Peyer's patch (tissue), 4 donors: Measurements from ENCODE around the gene TBX3. TPM values are rescaled to one million over a fixed set of nuclear protein-coding genes. Genes with fewer than 3 reads are reported as not detected.

Source experiments
- DNase-seq, 3 donors: peaks; one replicate each; pipeline ENCODE4 v3.0.0-alpha.2; 2017 to 2019
- H3K27ac ChIP-seq, 4 donors: fragments of 200-600 bp; sonication (generic); one replicate each; pipeline ENCODE4 v1.5.1; 2016 to 2019
- H3K27me3 ChIP-seq, 2 donors: fragments of 200-600 bp; sonication (generic); one replicate each; pipeline ENCODE4 v1.5.1; 2019
- H3K36me3 ChIP-seq, 3 donors: fragments of 200-600 bp; sonication (generic); one replicate each; pipeline ENCODE4 v1.5.1; 2016 to 2019
- H3K4me1 ChIP-seq, 4 donors: fragments of 200-600 bp; sonication (generic); one replicate each; pipeline ENCODE4 v1.5.1; 2016 to 2019
- H3K4me3 ChIP-seq, 4 donors: fragments of 200-600 bp; sonication (generic); 1 replicate in 3 of 4; 2 replicates in 1 of 4; pipeline ENCODE4 v1.5.1; 2016 to 2019; ENCODE audit warnings: mild to moderate bottlenecking in 1 of 4
- H3K9me3 ChIP-seq, 4 donors: fragments of 200-600 bp; sonication (generic); one replicate each; pipeline ENCODE4 v1.5.1; 2016 to 2019; ENCODE audit warnings: mild to moderate bottlenecking in 1 of 4
- CTCF ChIP-seq, 6 experiments: fragments of 450-650 bp in 4 of 6; fragments of 200-600 bp in 2 of 6; sonication (generic) in 1 of 6; IDR thresholded peaks; one replicate each; pipeline ENCODE4 v1.5.1; 2017 to 2019; ENCODE audit warnings: antibody characterized with exemption in 6 of 6, mild to moderate bottlenecking in 3 of 6, moderate library complexity in 1 of 6
- POLR2A ChIP-seq, 2 donors: fragments of 450-650 bp; IDR thresholded peaks; one replicate each; pipeline ENCODE4 v1.5.1; 2017; ENCODE audit warnings: antibody characterized with exemption in 2 of 2, mild to moderate bottlenecking in 2 of 2, moderate library complexity in 2 of 2
- total RNA-seq, 4 donors: library from RNA; depleted of rRNA; stranded (reverse); fragments of >200 nt; gene quantifications; one replicate each; pipeline ENCODE4 v1.1.0, GENCODE V29; 2016

The TBX3 gene
- total RNA-seq, 4 donors from 2014 or later: 50.3 to 90.0 (median 80.2) TPM

GRCh38 chr12:114694436-114695304 lies 10.7 kb upstream of the TBX3 start:
- DNase-seq: no peak
- Histone ChIP-seq H3K36me3 (no peaks in the 10 kb centered on the region), H3K27ac (no peak overlapping the region), H3K9me3 (no peaks in the 10 kb centered on the region), H3K27me3 (peaks cover 0 to 27% of the 10 kb centered on the region in 2 donors), H3K4me1 (peaks cover 0 to 16% (median 0%) of the 10 kb centered on the region in 4 donors), H3K4me3 (no peak overlapping the region)
- TF ChIP-seq CTCF (IDR thresholded peaks at IDR 0.05) (no peak), POLR2A (IDR thresholded peaks at IDR 0.05) (no peak)

- H3K9me3 ChIP-seq: no peaks in the 10 kb centered on the region
- DNase-seq: no peak
- H3K36me3 ChIP-seq: no peaks in the 10 kb centered on the region
- H3K27ac ChIP-seq: no peak overlapping the region
- TF ChIP-seq POLR2A (IDR thresholded peaks at IDR 0.05) (no peak), CTCF (IDR thresholded peaks at IDR 0.05) (no peak)
- H3K4me3 ChIP-seq: no peak overlapping the region
- H3K4me1 ChIP-seq: peaks cover 0 to 16% (median 0%) of the 10 kb centered on the region in 4 donors
- H3K27me3 ChIP-seq: peaks cover 0 to 27% of the 10 kb centered on the region in 2 donors
Measured at GRCh38 chr12:114693532-114693931, 9.6 kb upstream of the TBX3 start.

- Histone ChIP-seq H3K4me3 (peak overlapping the region in 2 of 4 donors; percentile 42 to 46), H3K9me3 (no peaks in the 10 kb centered on the region), H3K27ac (peak overlapping the region in 1 of 4 donors; percentile 52), H3K27me3 (peaks cover 0 to 24% of the 10 kb centered on the region in 2 donors), H3K36me3 (no peaks in the 10 kb centered on the region), H3K4me1 (peaks cover 0 to 13% (median 0%) of the 10 kb centered on the region in 4 donors)
- DNase-seq: no peak
- TF ChIP-seq POLR2A (IDR thresholded peaks at IDR 0.05): no peak
- TF ChIP-seq CTCF (IDR thresholded peaks at IDR 0.05): no peak
Measured at GRCh38 chr12:114693059-114693531, 9.1 kb upstream of the TBX3 start.

GRCh38 chr12:114692186-114693058 lies 8.4 kb upstream of the TBX3 start:
- no peaks in the 10 kb centered on the region for H3K9me3 ChIP-seq
- peaks cover 0 to 12% (median 0%) of the 10 kb centered on the region in 4 donors for H3K4me1 ChIP-seq
- H3K27me3 ChIP-seq: peaks cover 0 to 17% of the 10 kb centered on the region in 2 donors
- H3K4me3 ChIP-seq: peak overlapping the region in 3 of 4 donors; percentile 9 to 46 (median 42)
- no peaks in the 10 kb centered on the region for H3K36me3 ChIP-seq
- peak overlapping the region in 2 of 4 donors; percentile 6 to 52 for H3K27ac ChIP-seq
- TF ChIP-seq CTCF (IDR thresholded peaks at IDR 0.05) (no peak), POLR2A (IDR thresholded peaks at IDR 0.05) (no peak)
- no peak for DNase-seq

- Histone ChIP-seq H3K27me3 (peaks cover 0 to 11% of the 10 kb centered on the region in 2 donors), H3K27ac (peak overlapping the region in 2 of 4 donors; percentile 6 to 52)
Measured at GRCh38 chr12:114691763-114692185, 7.8 kb upstream of the TBX3 start.

More at GRCh38 chr12:114691763-114692185, 7.8 kb upstream of the TBX3 start:
- TF ChIP-seq POLR2A (IDR thresholded peaks at IDR 0.05) (no peak), CTCF (IDR thresholded peaks at IDR 0.05) (no peak)
- Histone ChIP-seq H3K4me3 (peak overlapping the region in 2 of 4 donors; percentile 42 to 46), H3K4me1 (peaks cover 0 to 12% (median 0%) of the 10 kb centered on the region in 4 donors), H3K9me3 (no peaks in the 10 kb centered on the region), H3K36me3 (no peaks in the 10 kb centered on the region)
- no peak for DNase-seq
